HepG2 (cell line): ENCODE results near the gene PSKH1. TPM values are rescaled to one million over a fixed set of nuclear protein-coding genes. Genes with fewer than 3 reads are reported as not detected.

Source experiments
- FOSL2 ChIP-seq: sonication (generic); formaldehyde crosslinking; IDR thresholded peaks from 2 replicates; pipeline ENCODE4 v1.4.0; 2020; ENCODE audit warnings: missing genetic modification reagents
- MAX ChIP-seq: IDR thresholded peaks from 2 replicates; pipeline ENCODE4 v1.6.1; 2012; ENCODE audit warnings: inconsistent platforms
- MYC ChIP-seq: sonication (generic); formaldehyde crosslinking; IDR thresholded peaks from 2 replicates; pipeline ENCODE4 v1.9.0; 2021; ENCODE audit warnings: missing genetic modification reagents, borderline replicate concordance
- ZC3H4 ChIP-seq: sonication (generic); formaldehyde crosslinking; IDR thresholded peaks from 2 replicates; pipeline ENCODE4 v1.4.0; 2020; ENCODE audit warnings: missing genetic modification reagents, borderline replicate concordance
- ZNF572 ChIP-seq: sonication (generic); formaldehyde crosslinking; IDR thresholded peaks from 2 replicates; pipeline ENCODE4 v1.5.1; 2020; ENCODE audit warnings: mild to moderate bottlenecking, missing genetic modification reagents
- ZNF589 ChIP-seq: sonication (generic); formaldehyde crosslinking; conservative IDR thresholded peaks from 2 replicates; pipeline ENCODE4 v1.8.0; 2022; ENCODE audit warnings: mild to moderate bottlenecking, moderate library complexity, missing genetic modification reagents
- polyA plus RNA-seq, 8 experiments: library from polyadenylated mRNA; depleted of rRNA in 3 of 8; stranded (reverse) in 7 of 8; unstranded in 1 of 8; fragments of >200 nt; fragmentation: Illumina TruSeq in 4 of 8; extraction: Trizol in 4 of 8; gene quantifications; 2 replicates each; pipeline versions ENCODE4 v1.2.1 to v1.2.3, GENCODE V29; 2011 to 2016; ENCODE audit warnings: low read depth in 4 of 8, missing spikeins in 1 of 8, mixed read lengths in 1 of 8; ENCODE audit not compliant: insufficient read depth in 1 of 8
- total RNA-seq, 5 experiments: library from RNA; depleted of rRNA; stranded (reverse); fragments of >200 nt; fragmentation: Illumina TruSeq; extraction: Trizol; gene quantifications; 2 replicates each; pipeline ENCODE4 v1.2.3, GENCODE V29; 2016; ENCODE audit warnings: low read depth in 1 of 5
- TF ChIP-seq, protein P1 (sequence below): sonication (generic); formaldehyde crosslinking; IDR thresholded peaks from 2 replicates; pipeline ENCODE4 v1.5.1; 2020; ENCODE audit warnings: mild to moderate bottlenecking, missing genetic modification reagents, borderline replicate concordance
- TF ChIP-seq, protein P2 (sequence below): sonication (generic); formaldehyde crosslinking; IDR thresholded peaks from 2 replicates; pipeline ENCODE4 v1.4.0; 2020; ENCODE audit warnings: mild to moderate bottlenecking, missing genetic modification reagents
- TF ChIP-seq, protein P3 (sequence below): sonication (generic); formaldehyde crosslinking; IDR thresholded peaks from 2 replicates; pipeline ENCODE4 v1.8.1; 2023; ENCODE audit warnings: missing genetic modification reagents, mild to moderate bottlenecking, borderline replicate concordance

PSKH1 gene
- total and polyA plus RNA-seq, 2 of the 13 experiments (the other 11 are each of a cell fraction or from before 2014, with no cell fraction given): 8.4 to 19.1 TPM

DNA sequence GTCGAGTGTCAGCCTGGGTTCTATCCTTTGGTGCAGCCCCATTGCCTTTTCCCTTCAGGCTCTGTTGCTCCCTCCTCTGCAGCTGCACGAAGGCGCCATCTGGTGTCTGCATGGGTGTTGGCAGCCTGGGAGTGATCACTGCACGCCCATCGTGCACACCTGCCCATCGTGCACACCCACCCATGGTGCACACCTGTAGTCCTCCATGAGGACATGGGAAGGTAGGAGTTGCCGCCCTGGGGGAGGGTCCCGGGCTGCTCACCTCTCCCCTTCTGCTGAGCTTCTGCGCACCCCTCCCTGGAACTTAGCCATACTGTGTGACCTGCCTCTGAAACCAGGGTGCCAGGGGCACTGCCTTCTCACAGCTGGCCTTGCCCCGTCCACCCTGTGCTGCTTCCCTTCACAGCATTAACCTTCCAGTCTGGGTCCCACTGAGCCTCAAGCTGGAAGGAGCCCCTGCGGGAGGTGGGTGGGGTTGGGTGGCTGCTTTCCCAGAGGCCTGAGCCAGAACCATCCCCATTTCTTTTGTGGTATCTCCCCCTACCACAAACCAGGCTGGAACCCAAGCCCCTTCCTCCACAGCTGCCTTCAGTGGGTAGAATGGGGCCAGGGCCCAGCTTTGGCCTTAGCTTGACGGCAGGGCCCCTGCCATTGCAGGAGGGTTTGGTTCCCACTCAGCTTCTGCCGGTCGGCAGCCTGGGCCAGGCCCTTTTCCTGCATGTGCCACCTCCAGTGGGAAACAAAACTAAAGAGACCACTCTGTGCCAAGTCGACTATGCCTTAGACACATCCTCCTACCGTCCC, 35.7 kb downstream of the PSKH1 start (continued):
- TF ChIP-seq, protein P1, sequence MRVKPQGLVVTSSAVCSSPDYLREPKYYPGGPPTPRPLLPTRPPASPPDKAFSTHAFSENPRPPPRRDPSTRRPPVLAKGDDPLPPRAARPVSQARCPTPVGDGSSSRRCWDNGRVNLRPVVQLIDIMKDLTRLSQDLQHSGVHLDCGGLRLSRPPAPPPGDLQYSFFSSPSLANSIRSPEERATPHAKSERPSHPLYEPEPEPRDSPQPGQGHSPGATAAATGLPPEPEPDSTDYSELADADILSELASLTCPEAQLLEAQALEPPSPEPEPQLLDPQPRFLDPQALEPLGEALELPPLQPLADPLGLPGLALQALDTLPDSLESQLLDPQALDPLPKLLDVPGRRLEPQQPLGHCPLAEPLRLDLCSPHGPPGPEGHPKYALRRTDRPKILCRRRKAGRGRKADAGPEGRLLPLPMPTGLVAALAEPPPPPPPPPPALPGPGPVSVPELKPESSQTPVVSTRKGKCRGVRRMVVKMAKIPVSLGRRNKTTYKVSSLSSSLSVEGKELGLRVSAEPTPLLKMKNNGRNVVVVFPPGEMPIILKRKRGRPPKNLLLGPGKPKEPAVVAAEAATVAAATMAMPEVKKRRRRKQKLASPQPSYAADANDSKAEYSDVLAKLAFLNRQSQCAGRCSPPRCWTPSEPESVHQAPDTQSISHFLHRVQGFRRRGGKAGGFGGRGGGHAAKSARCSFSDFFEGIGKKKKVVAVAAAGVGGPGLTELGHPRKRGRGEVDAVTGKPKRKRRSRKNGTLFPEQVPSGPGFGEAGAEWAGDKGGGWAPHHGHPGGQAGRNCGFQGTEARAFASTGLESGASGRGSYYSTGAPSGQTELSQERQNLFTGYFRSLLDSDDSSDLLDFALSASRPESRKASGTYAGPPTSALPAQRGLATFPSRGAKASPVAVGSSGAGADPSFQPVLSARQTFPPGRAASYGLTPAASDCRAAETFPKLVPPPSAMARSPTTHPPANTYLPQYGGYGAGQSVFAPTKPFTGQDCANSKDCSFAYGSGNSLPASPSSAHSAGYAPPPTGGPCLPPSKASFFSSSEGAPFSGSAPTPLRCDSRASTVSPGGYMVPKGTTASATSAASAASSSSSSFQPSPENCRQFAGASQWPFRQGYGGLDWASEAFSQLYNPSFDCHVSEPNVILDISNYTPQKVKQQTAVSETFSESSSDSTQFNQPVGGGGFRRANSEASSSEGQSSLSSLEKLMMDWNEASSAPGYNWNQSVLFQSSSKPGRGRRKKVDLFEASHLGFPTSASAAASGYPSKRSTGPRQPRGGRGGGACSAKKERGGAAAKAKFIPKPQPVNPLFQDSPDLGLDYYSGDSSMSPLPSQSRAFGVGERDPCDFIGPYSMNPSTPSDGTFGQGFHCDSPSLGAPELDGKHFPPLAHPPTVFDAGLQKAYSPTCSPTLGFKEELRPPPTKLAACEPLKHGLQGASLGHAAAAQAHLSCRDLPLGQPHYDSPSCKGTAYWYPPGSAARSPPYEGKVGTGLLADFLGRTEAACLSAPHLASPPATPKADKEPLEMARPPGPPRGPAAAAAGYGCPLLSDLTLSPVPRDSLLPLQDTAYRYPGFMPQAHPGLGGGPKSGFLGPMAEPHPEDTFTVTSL (CRISPR knock-in tag): no peak
- TF ChIP-seq ZNF572 (CRISPR knock-in tag): 0 out of 2 replicates have a peak, but pooled peaks have one; percentile 39
- TF ChIP-seq, protein P2, sequence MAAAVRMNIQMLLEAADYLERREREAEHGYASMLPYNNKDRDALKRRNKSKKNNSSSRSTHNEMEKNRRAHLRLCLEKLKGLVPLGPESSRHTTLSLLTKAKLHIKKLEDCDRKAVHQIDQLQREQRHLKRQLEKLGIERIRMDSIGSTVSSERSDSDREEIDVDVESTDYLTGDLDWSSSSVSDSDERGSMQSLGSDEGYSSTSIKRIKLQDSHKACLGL (CRISPR knock-in tag): no peak
- TF ChIP-seq ZNF589 (CRISPR knock-in tag): 0 out of 2 replicates have a peak, but pooled peaks have one; percentile 57
- TF ChIP-seq MYC (CRISPR knock-in tag): peak; percentile 25; the same call in 1 of the 2 replicates
- no peak for TF ChIP-seq ZC3H4 (CRISPR knock-in tag)
- TF ChIP-seq, protein P3, sequence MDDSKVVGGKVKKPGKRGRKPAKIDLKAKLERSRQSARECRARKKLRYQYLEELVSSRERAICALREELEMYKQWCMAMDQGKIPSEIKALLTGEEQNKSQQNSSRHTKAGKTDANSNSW (CRISPR knock-in tag): no peak
- TF ChIP-seq FOSL2 (CRISPR knock-in tag): peak; percentile 33; the same call in 1 of the 2 replicates
- peak; percentile 37; the same call in 1 of the 2 replicates for TF ChIP-seq MAX
